Activated CD4-positive, CD25-positive, alpha-beta regulatory T cell treated with anti-CD3 and anti-CD28 coated beads, Interleukin-2, amount 50 U/mL, for 24 hours (primary cell): ENCODE data around the gene FHL3.
"Not testable (repeated sequence)": the region's sequence is repeated elsewhere in the genome, so short reads cannot be mapped to it uniquely, and the experiment has no call there.

Experiments
- ATAC-seq, 2 donors: fragments of 150-1000 bp; cut with Tn5 transposase; one replicate each; pipeline ENCODE4 v1.10.0; 2021; ENCODE audit warnings: mild to moderate bottlenecking in 1 of 2, moderate library complexity in 1 of 2

FHL3 gene

DNA sequence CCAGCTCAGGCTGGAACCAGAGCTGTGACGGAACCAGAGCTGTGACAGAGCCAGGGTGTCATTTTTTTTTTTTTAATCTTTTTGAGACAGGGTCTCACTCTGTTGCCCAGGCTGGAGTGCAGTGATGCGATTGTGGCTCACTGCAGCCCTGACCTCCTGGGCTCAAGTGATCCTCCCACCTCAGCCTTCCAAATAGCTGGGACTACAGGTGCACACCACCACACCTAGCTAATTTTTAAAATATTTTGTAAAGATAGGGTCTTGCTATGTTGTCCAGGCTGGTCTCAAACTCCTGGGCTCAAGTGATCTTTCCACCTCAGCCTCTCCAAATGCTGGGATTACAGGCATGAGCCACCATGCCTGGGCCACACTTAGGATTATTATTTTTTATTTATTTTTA, 27.7 kb upstream of the FHL3 start:
- ATAC-seq: not testable (repeated sequence)

DNA sequence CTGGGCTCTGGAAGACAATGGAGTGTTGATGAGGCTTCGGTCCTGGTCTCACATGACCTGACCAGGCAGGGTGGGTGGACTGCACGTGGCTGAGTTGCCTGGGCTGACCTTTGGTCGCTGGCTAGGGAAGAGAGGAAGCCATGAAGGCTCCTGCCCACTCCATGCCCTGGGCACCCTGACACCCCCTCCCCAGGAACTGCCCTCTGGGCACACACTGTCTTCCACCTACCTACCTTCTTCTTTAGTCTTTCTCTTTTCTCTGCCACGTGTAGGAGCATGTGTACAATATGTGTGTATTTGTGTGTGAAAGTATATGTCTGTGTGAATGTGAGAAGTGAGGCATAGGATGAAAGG, 26.2 kb upstream of the FHL3 start:
- ATAC-seq: no peak

DNA sequence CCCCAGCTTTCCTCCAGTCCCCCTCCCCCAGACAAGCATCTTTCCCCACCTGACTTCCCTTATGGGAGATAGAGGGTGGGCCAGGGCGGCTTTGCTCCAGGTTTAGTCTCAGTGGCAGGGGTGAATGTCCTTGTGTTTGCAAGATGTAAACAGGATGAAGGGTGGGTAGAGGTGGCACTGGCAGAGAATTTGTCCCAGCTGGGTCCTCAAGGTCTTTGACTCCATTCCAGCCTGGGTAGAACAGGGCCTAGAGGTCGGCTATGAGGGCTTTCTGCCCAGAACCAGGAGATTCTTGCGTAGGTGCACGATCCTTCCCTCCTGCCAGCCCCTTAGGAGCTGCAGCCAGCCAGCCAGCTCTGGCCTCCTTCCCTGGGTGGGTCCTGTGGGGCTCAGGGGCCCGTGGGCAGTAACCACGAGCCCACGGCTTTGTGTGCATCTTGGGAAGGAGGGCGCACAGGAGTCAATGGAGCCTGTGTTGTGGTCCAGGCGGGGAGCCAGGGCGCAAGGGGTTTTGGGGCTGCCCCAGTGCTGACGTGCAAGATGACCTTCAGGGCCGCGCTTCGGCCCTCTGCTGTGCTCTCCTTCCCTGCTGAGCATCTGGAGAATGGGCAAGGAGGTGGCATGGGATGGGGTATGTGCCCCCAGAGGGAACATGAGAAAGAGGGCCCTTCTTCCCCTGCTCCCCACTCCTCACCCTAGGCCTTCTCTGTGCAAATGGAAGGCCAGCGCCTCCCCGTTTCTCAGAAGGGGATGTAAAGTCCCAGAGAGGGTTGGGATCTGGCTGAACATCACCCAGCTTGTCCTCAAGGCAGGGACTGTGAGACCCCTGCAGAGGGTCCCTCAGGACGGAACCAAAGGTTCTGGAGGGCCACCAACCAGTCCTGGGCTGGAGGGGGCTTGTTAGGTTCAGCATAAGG, 25.5 kb upstream of the FHL3 start:
- ATAC-seq: no peak

DNA sequence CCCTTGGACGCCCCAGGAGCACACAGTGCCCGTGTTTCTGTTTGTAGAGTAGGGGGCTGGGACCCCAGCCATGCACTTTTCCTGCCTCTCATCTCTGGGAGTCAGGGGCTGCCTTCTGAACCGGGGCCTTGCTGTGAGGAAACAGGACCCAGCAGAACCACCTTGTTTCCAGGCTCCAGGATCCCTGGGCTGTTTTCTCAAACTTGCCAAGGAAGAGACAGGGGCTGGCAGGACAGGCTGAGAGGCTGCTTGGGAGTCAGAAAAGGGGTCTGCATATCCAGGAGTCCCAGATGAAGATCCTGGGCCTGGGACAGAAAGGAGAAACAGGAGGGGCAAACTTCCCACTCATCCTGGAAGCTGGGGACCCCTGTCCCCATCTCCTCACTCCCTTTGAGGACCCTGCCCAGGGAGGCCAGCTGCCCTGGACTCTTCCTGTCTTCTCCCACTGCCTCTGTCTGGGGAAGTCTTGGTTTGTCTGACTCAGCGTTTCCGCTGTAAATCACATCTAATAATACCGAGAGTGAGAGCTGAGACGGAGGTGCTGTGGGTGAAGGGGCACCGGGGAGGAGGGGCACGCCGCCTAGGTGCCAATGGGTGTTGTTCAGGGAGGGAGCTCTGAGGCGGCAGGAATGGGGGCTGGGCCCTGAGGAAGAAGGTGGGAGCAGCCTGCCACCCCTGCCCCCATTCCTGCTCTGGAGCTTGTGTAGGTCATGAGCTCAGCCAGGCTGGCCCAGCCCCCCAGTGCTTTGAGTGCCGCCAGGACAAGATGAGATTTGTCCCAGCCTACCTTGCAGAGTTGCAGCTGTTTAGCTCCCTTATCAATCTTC, 24.6 kb upstream of the FHL3 start:
- peak; percentile 64 for ATAC-seq

DNA sequence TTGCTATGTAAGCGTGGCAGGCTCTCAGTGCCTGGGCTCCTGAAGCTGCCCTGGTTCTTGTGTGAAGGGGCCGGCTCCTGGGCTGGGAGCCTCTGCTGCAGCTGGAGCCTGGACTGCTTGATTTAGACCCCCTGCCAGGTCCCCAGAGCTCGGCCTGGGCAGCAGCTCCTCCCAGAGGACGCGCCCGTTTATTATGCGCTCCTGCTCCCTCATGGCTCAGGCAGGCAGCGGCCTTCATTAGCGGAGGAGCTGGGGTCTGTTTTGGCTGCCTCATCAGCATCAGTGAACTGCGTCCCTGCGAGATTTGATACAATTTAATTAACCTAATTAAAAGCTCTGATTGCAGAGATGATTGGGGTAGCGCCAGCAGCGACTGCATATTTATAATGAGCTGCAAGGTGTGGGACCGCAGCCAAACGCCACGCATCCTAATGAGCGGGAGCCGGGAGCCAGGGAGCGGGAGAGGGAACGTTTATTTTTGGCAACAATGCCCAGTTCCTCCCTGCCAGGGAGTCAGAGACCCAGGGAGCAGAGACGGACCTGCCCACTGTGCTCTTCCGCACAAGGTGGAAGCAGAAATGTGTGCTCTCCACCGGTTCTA, 23.9 kb upstream of the FHL3 start:
- no peak for ATAC-seq

DNA sequence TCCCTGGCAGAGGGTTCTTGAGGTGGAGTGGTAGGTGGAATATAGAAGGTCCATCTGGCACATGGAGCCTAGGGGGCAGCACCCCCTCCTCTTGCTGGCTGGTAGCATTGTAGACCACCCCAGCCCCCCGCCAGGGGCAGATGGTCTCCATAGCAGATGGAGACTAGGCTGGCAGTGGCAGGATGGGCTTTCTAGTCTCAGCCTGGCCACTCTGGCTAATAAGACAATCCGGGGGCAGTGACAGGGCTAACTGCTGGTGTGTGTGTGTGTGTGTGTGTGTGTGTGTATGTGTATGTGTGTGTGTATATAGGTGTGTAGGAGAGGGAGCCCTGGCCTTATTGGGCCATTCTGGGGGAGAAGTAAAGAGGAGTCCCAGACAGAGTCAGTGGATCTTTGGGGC, 23.4 kb upstream of the FHL3 start:
- ATAC-seq: no peak

DNA sequence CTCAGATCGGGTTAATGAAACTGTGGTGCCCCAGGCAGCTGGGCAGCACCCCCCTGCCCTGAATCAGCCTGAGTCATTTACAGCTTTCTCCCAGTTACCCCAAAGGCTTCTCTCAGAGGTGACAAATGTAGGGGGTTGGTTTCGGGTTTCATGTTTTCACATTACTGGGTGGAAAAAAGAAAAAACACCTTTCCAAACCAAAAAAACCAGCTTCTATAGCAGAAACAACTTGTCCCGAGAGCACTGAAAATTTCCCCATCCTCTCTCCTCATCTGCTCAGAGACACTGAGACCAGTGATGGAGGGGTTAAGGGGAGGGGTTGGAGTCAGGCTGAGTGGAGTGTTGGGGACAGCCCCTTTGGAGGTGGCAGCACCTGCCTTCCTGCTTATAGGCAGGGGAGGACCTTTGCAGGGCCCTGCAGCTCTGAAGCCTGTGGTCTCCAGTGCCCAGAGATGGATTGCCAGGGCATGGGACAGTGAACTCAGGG, 22.8 kb upstream of the FHL3 start:
- ATAC-seq: peak; percentile 85 to 86

DNA sequence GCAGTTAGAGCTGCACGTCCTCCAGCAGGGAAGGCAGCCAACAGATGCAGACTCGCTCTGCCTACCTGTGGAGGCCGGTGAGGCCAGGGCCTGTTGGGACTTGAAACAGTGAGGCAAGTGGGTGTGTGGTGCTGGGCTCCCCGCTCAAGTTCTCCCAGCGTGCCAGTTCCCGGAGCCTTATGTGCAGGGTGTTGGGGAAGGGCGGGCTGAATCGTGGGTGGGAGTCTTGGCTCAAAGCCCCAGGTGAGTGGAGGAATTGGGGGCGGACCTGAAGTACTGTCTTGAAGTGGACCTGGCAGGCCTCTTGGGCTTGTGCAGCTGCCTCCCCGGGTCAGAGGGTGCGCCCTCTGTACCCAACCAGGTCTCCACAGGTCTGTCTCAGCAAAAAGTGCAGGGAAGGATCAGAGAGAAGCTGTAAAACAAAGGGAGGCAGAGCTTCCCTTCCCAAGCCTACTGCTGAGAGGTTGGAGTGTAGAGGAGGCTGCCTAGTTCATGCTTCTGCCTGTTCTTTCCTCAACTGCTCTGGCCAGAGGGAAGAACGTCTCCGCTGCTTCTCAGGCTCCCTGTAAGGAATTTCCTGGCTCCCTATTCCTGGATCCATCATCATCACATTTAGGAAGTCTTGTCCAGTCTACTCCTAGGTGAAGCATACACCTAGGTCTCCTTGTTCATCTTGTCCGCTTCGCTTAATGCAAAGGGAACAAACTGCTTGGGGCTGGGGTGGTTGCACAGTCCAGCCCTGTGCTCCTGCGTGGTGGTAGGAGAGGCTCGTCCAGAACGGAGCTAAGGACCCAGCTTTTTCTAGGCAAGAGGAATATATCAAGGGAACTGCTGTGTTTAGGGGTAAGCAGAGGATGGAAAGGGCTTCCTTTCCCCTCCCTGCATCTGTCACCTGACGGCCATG, 22.1 kb upstream of the FHL3 start:
- ATAC-seq: no peak

GRCh38 chr1:38026592-38027200, 21.4 kb upstream of the FHL3 start:
- ATAC-seq: no peak

DNA sequence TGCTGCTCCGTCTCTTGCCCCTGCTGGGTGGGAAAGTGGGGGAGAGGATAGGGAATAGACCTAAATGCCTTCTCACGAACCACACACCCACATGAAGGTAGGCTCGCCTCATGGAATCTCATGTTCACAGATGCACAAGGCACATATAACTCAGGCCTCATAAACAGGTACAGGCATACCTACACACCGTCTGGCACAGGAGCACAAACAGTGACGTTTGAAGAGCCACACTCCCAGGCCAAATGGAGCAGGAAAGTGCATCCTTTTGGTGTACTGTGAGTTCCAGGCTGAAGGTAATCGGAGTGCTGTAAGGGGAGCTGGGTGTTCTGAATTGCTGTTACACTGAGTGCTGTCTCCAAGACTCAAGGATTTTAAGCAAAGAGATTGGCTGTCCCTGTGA, 20.4 kb upstream of the FHL3 start:
- ATAC-seq: no peak

GRCh38 chr1:38025233-38025632, 19.9 kb upstream of the FHL3 start:
- no peak for ATAC-seq

GRCh38 chr1:38022810-38023209, 17.5 kb upstream of the FHL3 start:
- ATAC-seq: no peak

DNA sequence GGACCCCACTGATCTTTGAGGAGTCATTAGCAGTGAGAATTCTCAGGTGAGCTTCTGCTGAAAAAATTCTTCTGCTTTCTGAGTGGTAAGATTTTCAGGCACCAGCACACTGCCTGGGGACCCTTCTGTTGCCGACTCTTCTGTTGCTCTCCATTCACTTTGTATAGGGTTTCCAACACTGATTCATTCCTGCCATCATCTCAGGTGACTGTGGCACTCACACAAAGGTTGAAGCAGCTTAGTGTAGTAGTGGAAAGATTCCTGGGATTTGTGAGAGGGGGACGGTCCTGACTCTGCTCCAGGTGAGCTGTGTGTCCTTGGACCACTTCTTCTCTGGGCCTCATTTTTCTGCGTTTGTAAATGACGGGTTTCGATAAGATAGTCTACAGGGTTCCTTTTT, 16.7 kb upstream of the FHL3 start:
- no peak for ATAC-seq

GRCh38 chr1:38020396-38020795, 15.1 kb upstream of the FHL3 start:
- ATAC-seq: no peak

DNA sequence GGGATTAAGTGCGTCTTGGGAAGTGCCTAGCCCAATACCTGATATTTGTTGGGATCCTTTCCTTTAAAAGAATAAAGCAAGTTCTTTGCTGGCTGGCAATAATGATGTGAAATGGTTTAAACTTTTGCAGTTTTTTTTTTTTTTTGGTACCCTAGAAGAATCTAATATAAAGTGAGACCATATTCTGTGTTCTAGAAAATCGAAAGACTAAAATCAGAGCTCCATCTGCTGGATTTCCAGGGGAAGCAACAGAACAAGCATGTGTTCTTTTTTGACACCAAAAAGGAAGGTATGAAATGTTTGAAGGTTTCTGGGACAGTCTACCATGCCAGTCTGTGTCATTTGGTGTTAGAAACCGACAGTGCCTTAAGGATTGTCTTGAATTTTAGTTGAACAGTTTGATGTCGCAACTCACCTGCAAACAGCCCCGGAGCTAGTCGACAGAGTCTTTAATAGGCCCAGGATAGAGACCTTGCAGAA, 13.6 kb upstream of the FHL3 start:
- peak in 1 of 2 donors; percentile 65 for ATAC-seq

DNA sequence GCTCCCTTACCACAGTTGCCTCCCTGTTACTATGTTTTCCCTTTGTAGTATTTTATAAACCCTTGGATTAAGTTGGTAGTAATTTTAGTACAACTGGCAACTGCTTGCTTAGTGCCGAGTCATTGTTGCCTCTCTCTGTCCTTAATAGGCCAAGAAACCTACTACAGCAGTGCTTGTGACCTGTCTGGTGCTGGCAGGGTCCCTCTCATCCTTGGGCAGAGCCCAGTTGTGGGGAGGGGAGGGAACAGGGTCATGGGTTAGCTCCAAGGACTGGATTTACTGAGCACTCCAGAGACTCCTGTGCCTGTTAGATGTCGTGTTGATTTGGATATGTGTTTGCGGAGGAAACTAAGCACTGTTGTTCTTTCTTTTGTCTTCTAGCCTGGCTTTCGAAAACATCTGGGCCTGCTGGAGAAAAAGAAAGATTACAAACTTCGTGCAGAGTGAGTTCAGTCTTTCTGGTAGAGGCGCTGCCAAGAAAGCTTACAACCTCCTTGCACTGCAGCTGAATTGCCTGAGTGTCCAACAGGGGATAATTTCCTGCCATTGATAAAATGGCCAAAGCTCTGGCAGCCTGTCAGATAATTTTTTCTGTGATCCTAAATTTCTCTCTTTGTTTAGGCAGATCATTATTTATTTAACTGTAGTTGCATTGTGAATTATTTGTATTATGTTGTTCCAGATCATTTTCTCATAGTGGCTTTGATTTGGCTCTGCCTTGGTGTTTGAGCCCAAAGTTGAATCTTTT, 10.8 kb upstream of the FHL3 start:
- ATAC-seq: no peak

- no peak for ATAC-seq
Observed at GRCh38 chr1:38014724-38015424, 9.6 kb upstream of the FHL3 start.

DNA sequence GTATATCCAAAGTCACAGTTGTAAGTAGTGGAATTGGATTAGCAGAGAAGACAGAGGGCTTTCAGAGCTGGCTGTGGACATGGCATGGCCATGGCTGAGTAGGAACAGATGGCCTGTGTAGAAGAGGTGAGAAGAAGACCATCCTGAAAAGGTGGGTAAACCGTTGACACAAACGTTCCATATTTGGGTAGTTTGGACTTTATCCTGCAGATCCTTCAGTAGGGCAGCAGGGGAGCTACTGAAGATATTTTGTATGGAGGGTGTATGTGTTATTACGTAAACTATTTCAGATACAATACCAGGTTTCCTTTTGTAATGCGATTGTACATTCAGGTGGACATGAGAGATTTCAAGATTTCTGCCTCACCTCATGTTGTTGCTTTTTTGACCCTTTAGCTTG, 8.9 kb upstream of the FHL3 start:
- ATAC-seq: no peak

DNA sequence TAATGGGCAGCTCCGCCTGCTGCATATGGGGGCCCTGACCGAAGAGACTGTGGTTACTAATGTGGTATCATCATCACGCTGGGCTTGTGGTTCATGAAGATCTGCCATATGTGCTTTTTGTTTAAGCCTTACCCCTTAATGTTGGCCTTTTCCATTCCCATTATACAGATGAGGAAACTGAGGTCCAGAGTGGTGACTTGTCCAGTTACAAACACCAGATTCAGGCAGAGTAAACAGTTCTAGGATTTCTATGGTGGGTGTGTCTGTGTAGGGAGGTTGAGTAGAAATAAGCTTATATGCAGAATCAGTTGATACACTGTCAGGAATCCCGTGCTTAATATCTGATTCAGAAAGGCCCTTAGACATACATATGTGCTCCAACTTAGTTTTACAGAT, 7.9 kb upstream of the FHL3 start:
- ATAC-seq: no peak
